OCI-LY7 (cell line): ENCODE measurements around the gene C17orf67. TPM values are rescaled to one million over a fixed set of nuclear protein-coding genes. Genes with fewer than 3 reads are reported as not detected.

Experiments used
- BruUV-seq: library from RNA; stranded (reverse); fragments of 400-500 nt; replicated peaks from 2 replicates; lab custom pipeline; 2021; lab: Mats Ljungman, UMichigan
- CTCF ChIA-PET: fragments of 300-600 bp; sonication (Branson Sonifier 250); formaldehyde crosslinking; loops from one replicate; lab custom pipeline; 2022; ENCODE audit warnings: antibody characterized with exemption; ENCODE audit not compliant: unreplicated experiment; lab: Charles Lee
- POLR2A ChIA-PET: fragments of 300-600 bp; sonication (Branson Sonifier 250); formaldehyde crosslinking; loops from one replicate; lab custom pipeline; 2022; ENCODE audit warnings: antibody characterized with exemption; lab: Charles Lee
- DNase-seq: peaks from one replicate; pipeline ENCODE4 v3.0.0-alpha.2; 2015; ENCODE audit warnings: low spot score
- H2AFZ ChIP-seq: fragments of 200-600 bp; sonication (generic), shearing (Covaris generic); 2 replicates; pipeline ENCODE4 v1.6.1; 2014; ENCODE audit warnings: mild to moderate bottlenecking, antibody characterized with exemption, low read length, moderate library complexity
- H3K27ac ChIP-seq: fragments of 200-600 bp; sonication (generic); 2 replicates; pipeline ENCODE4 v1.5.1; 2014; ENCODE audit warnings: mixed run types, low read depth, mild to moderate bottlenecking, moderate library complexity, low read length, inconsistent platforms; ENCODE audit not compliant: poor library complexity, severe bottlenecking
- H3K36me3 ChIP-seq: fragments of 200-600 bp; sonication (generic); 2 replicates; pipeline ENCODE4 v1.6.1; 2014; ENCODE audit warnings: mild to moderate bottlenecking, antibody characterized with exemption, low read length, moderate library complexity, mixed read lengths; ENCODE audit not compliant: insufficient read depth
- H3K4me1 ChIP-seq: fragments of 200-600 bp; sonication (generic); 2 replicates; pipeline ENCODE4 v1.5.1; 2014; ENCODE audit warnings: mild to moderate bottlenecking, low read length; ENCODE audit not compliant: insufficient read depth, poor library complexity, severe bottlenecking
- H3K4me2 ChIP-seq: fragments of 200-600 bp; sonication (generic); 2 replicates; pipeline ENCODE4 v1.6.1; 2014; ENCODE audit warnings: mild to moderate bottlenecking, low read length
- H3K4me3 ChIP-seq: fragments of 200-600 bp; sonication (generic); 2 replicates; pipeline ENCODE4 v1.5.1; 2014; ENCODE audit warnings: mild to moderate bottlenecking, low read depth, low read length; ENCODE audit not compliant: poor library complexity, severe bottlenecking
- H3K79me2 ChIP-seq: fragments of 200-600 bp; sonication (generic); 2 replicates; pipeline ENCODE4 v1.6.1; 2016; ENCODE audit warnings: low read depth, mild to moderate bottlenecking, low read length, moderate library complexity, mixed read lengths; ENCODE audit not compliant: insufficient read depth
- H3K9me2 ChIP-seq: fragments of 200-600 bp; sonication (generic); 2 replicates; pipeline ENCODE4 v1.6.1; 2016; ENCODE audit warnings: mild to moderate bottlenecking, low read length, mixed read lengths; ENCODE audit not compliant: insufficient read depth
- H3K9me3 ChIP-seq: fragments of 200-600 bp; sonication (generic); 2 replicates; pipeline ENCODE4 v1.6.1; 2014; ENCODE audit warnings: mild to moderate bottlenecking, mixed run types, low read length, mixed read lengths
- H4K20me1 ChIP-seq: fragments of 200-600 bp; sonication (generic); 2 replicates; pipeline ENCODE4 v1.6.1; 2014; ENCODE audit warnings: mild to moderate bottlenecking, antibody characterized with exemption, low read length, moderate library complexity, mixed read lengths; ENCODE audit not compliant: insufficient read depth
- CTCF ChIP-seq: fragments of 200-600 bp; sonication (generic); conservative IDR thresholded peaks from 2 replicates; pipeline ENCODE4 v1.5.1; 2014; ENCODE audit warnings: mild to moderate bottlenecking, antibody characterized with exemption, low read length, moderate library complexity, mixed read lengths
- EZH2phosphoT487 ChIP-seq: fragments of 200-600 bp; sonication (generic); IDR thresholded peaks from 2 replicates; pipeline ENCODE4 v1.6.1; 2018; ENCODE audit warnings: low read depth, borderline replicate concordance, mild to moderate bottlenecking, mixed run types, antibody characterized with exemption, low read length, moderate library complexity, mixed read lengths
- intact Hi-C: fragments of 100-400 bp; cut with micrococcal nuclease; formaldehyde crosslinking; loops from one replicate; pipeline ENCODE4 v1.10.0; 2022; ENCODE audit not compliant: unreplicated experiment
- total RNA-seq, 2 experiments: library from RNA; depleted of rRNA in 1 of 2; stranded (reverse); fragments of >200 nt in 1 of 2; shearing (Covaris generic) in 1 of 2; gene quantifications; 2 replicates each; pipeline ENCODE4 v1.2.3, GENCODE V29; 2014 to 2022

The C17orf67 gene
- total RNA-seq, 2 experiments from 2014 or later, result 5.2 to 5.4 TPM

DNA sequence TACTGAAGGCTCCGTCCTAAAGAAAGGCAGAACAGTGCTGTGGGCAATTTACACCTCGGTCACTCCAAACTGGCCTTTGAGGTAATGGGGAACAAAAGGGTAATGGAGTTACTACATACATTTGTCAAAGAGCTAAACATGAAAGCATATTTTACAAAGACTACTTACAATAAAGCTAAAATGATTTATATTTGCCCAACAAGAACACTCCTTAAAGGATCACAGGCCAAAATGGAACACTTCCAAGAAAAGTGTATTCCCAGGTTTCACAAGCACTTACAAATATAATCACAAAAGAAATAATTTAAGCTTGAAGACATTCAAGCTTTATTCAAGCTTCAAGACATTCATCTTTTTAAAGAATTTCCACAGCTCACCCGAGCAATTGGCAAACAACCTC is 29.3 kb downstream of the C17orf67 start:
- no peak for DNase-seq
- intact Hi-C loops, result no loop called here
- no peak for TF ChIP-seq CTCF
- no peak for TF ChIP-seq EZH2phosphoT487
- H4K20me1 ChIP-seq, result no peaks in the 10 kb centered on the region
- BruUV-seq, result no TSS peak
- no peaks in the 10 kb centered on the region for H3K36me3 ChIP-seq
- H3K4me1 ChIP-seq, result no peaks in the 10 kb centered on the region
- no peak overlapping the region for H3K27ac ChIP-seq
- H3K79me2 ChIP-seq, result no peaks in the 10 kb centered on the region
- H3K9me2 ChIP-seq, result 0 out of 2 replicates have a peak, but pooled peaks cover 3% of the 10 kb centered on the region
- POLR2A ChIA-PET, result no interaction called here
- no peak overlapping the region for H3K4me3 ChIP-seq
- H2AFZ ChIP-seq, result no peak overlapping the region
- H3K9me3 ChIP-seq, result no peaks in the 10 kb centered on the region
- H3K4me2 ChIP-seq, result no peak overlapping the region
- CTCF ChIA-PET, result no interaction called here

GRCh38 chr17:56803071-56803470 is 30.6 kb downstream of the C17orf67 start:
- no peaks in the 10 kb centered on the region for H4K20me1 ChIP-seq
- no peaks in the 10 kb centered on the region for H3K79me2 ChIP-seq
- POLR2A ChIA-PET, result no interaction called here
- H3K4me2 ChIP-seq, result no peak overlapping the region
- no TSS peak for BruUV-seq
- H3K9me3 ChIP-seq, result no peaks in the 10 kb centered on the region
- no peaks in the 10 kb centered on the region for H3K36me3 ChIP-seq
- no peak for DNase-seq
- no peak overlapping the region for H3K27ac ChIP-seq
- CTCF ChIA-PET, result no interaction called here
- no peaks in the 10 kb centered on the region for H3K4me1 ChIP-seq
- intact Hi-C loops, result no loop called here
- H2AFZ ChIP-seq, result no peak overlapping the region
- H3K9me2 ChIP-seq, result 0 out of 2 replicates have a peak, but pooled peaks cover 3% of the 10 kb centered on the region
- no peak for TF ChIP-seq EZH2phosphoT487
- TF ChIP-seq CTCF, result no peak
- no peak overlapping the region for H3K4me3 ChIP-seq

- DNase-seq, result no peak
- no peaks in the 10 kb centered on the region for H3K4me1 ChIP-seq
- TF ChIP-seq CTCF (no peak), EZH2phosphoT487 (no peak)
- no peaks in the 10 kb centered on the region for H3K36me3 ChIP-seq
- H3K9me2 ChIP-seq, result 0 out of 2 replicates have a peak, but pooled peaks cover 3% of the 10 kb centered on the region
- no peak overlapping the region for H3K27ac ChIP-seq
- H3K4me2 ChIP-seq, result no peak overlapping the region
- no peak overlapping the region for H3K4me3 ChIP-seq
- no peaks in the 10 kb centered on the region for H4K20me1 ChIP-seq
- BruUV-seq, result no TSS peak
- intact Hi-C loops, result no loop called here
- ChIA-PET CTCF (no interaction called here), POLR2A (no interaction called here)
- no peak overlapping the region for H2AFZ ChIP-seq
- H3K79me2 ChIP-seq, result no peaks in the 10 kb centered on the region
- H3K9me3 ChIP-seq, result no peaks in the 10 kb centered on the region
Measured at GRCh38 chr17:56801459-56802178, 32.1 kb downstream of the C17orf67 start.
